ENCODE measurements around the gene GPR34.

DNA sequence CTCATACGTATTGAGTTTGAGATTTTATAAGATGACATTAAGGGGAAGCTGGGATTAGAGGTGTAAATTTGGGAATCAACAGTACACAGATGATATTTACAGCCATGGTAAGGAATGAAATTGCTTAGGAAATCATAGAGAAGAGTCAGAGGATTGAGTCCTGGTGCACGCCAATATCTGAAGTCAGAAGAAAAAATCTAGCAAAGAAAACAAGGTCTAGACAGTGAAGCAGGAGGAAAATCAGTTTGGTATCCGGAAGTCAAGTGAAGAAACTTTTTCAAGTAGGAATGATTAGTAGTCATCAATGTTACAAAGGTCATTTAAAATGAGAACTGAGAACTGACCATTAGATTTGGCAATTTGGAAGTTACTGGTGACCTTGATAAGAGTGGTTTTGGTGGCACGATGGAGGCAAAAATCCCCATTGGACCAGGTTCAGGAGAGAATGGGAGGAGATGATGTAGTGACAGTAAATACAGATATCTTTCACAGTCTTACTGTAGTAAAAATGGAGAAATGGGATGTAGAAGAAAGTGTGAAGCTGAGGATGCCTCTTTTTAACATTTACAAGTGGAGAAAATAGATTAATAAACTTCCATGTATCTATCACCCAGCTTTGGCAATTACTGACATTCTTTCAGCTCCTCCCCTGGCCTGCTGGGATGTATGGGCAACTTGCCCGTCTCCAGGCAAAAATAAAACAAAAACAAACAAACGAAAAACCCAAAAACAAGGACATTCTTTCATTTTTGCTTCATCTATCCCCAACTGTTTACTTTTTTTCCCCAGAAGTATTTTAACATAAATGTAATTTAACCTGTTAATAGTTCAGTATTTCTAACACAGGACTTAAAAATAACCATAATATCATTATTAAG is 11.4 kb upstream of the GPR34 start:
- no peak for TF ChIP-seq EZH2phosphoT487 (IDR thresholded peaks at IDR 0.05; ENCODE audit: low read depth, severe bottlenecking, unreplicated experiment)
- TF ChIP-seq, protein P1, sequence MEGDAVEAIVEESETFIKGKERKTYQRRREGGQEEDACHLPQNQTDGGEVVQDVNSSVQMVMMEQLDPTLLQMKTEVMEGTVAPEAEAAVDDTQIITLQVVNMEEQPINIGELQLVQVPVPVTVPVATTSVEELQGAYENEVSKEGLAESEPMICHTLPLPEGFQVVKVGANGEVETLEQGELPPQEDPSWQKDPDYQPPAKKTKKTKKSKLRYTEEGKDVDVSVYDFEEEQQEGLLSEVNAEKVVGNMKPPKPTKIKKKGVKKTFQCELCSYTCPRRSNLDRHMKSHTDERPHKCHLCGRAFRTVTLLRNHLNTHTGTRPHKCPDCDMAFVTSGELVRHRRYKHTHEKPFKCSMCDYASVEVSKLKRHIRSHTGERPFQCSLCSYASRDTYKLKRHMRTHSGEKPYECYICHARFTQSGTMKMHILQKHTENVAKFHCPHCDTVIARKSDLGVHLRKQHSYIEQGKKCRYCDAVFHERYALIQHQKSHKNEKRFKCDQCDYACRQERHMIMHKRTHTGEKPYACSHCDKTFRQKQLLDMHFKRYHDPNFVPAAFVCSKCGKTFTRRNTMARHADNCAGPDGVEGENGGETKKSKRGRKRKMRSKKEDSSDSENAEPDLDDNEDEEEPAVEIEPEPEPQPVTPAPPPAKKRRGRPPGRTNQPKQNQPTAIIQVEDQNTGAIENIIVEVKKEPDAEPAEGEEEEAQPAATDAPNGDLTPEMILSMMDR (IDR thresholded peaks at IDR 0.05; ENCODE audit: poor library complexity), result no peak
- no peak for TF ChIP-seq EZH2 (IDR thresholded peaks at IDR 0.05; ENCODE audit: borderline replicate concordance)
